ENCODE data around the gene TSC1. TPM values are rescaled to one million over a fixed set of nuclear protein-coding genes. Genes with fewer than 3 reads are reported as not detected.

TSC1 gene
- total and polyA plus RNA-seq, 10 of the 15 experiments (the other 5 are each of a cell fraction or from before 2014, with no cell fraction given): 4.0 to 48.0 (median 14.9) TPM

- TF ChIP-seq, protein P1, sequence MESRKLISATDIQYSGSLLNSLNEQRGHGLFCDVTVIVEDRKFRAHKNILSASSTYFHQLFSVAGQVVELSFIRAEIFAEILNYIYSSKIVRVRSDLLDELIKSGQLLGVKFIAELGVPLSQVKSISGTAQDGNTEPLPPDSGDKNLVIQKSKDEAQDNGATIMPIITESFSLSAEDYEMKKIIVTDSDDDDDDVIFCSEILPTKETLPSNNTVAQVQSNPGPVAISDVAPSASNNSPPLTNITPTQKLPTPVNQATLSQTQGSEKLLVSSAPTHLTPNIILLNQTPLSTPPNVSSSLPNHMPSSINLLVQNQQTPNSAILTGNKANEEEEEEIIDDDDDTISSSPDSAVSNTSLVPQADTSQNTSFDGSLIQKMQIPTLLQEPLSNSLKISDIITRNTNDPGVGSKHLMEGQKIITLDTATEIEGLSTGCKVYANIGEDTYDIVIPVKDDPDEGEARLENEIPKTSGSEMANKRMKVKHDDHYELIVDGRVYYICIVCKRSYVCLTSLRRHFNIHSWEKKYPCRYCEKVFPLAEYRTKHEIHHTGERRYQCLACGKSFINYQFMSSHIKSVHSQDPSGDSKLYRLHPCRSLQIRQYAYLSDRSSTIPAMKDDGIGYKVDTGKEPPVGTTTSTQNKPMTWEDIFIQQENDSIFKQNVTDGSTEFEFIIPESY (IDR thresholded peaks at IDR 0.05): peak; percentile 50; the same call in 1 of the 2 replicates
- TF ChIP-seq TAF1 (IDR thresholded peaks at IDR 0.05; ENCODE audit: borderline replicate concordance, low read depth, low read length) (peak; percentile 100), CBX5 (IDR thresholded peaks at IDR 0.05; ENCODE audit: low read depth) (peak; percentile 45; the same call in 1 of the 2 replicates), ELK1 (IDR thresholded peaks at IDR 0.05; ENCODE audit: low read depth, low read length) (peak; percentile 48; the same call in 1 of the 2 replicates), CHD4 (IDR thresholded peaks at IDR 0.05) (no peak), ZNF24 (IDR thresholded peaks at IDR 0.05) (no peak), YBX1 (IDR thresholded peaks at IDR 0.05) (no peak), RUNX3 (IDR thresholded peaks at IDR 0.05; ENCODE audit: low read length) (peak; percentile 45), DPF2 (IDR thresholded peaks at IDR 0.05) (0 out of 2 replicates have a peak, but pooled peaks have one; percentile 65), CUX1 (IDR thresholded peaks at IDR 0.05; ENCODE audit: insufficient replicate concordance, low read depth, low read length) (no peak), CHD1 (IDR thresholded peaks at IDR 0.05; ENCODE audit: low read depth, low read length) (0 out of 2 replicates have a peak, but pooled peaks have one; percentile 52), SMARCA5 (IDR thresholded peaks at IDR 0.05) (peak; percentile 24; the same call in 1 of the 2 replicates), SREBF1 (IDR thresholded peaks at IDR 0.05; ENCODE audit: low read length) (no peak), ZNF217 (IDR thresholded peaks at IDR 0.05) (no peak), MXI1 (IDR thresholded peaks at IDR 0.05; ENCODE audit: low read depth, low read length) (peak; percentile 86), MYC (IDR thresholded peaks at IDR 0.05; ENCODE audit: insufficient read depth, insufficient read length, insufficient replicate concordance, low read length, severe bottlenecking) (no peak), GATAD2B (conservative IDR thresholded peaks at IDR 0.05; ENCODE audit: low read depth) (peak; percentile 58; the same call in 1 of the 2 replicates), BMI1 (IDR thresholded peaks at IDR 0.05; ENCODE audit: borderline replicate concordance) (no peak)
- TF ChIP-seq, protein P2, sequence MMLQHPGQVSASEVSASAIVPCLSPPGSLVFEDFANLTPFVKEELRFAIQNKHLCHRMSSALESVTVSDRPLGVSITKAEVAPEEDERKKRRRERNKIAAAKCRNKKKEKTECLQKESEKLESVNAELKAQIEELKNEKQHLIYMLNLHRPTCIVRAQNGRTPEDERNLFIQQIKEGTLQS (IDR thresholded peaks at IDR 0.05; ENCODE audit: borderline replicate concordance, extremely low read depth, low read depth, low read length): no peak
- TF ChIP-seq, protein P3, sequence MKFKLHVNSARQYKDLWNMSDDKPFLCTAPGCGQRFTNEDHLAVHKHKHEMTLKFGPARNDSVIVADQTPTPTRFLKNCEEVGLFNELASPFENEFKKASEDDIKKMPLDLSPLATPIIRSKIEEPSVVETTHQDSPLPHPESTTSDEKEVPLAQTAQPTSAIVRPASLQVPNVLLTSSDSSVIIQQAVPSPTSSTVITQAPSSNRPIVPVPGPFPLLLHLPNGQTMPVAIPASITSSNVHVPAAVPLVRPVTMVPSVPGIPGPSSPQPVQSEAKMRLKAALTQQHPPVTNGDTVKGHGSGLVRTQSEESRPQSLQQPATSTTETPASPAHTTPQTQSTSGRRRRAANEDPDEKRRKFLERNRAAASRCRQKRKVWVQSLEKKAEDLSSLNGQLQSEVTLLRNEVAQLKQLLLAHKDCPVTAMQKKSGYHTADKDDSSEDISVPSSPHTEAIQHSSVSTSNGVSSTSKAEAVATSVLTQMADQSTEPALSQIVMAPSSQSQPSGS (IDR thresholded peaks at IDR 0.05; ENCODE audit: low read length): no peak
Observed at GRCh38 chr9:132944294-132945185, at the start of gene TSC1 (continued).
